GM10266 (cell line): ENCODE data around the gene LRRC43.

Source experiments
- DNase-seq: peaks from one replicate; pipeline ENCODE4 v3.0.0; 2012; ENCODE audit errors: extremely low spot score
- CTCF ChIP-seq: IDR thresholded peaks from 2 replicates; pipeline ENCODE4 v1.5.1; 2012; ENCODE audit warnings: mild to moderate bottlenecking, low read depth; ENCODE audit not compliant: control insufficient read depth, insufficient read depth; ENCODE audit errors: missing control alignments

Gene LRRC43

GRCh38 chr12:122158700-122159285, 24.1 kb upstream of the LRRC43 start:
- DNase-seq: no peak
- TF ChIP-seq CTCF: no peak

- DNase-seq: no peak
- TF ChIP-seq CTCF: no peak
These were observed 23.0 kb upstream of the LRRC43 start for GRCh38 chr12:122159882-122160281.

- DNase-seq: no peak
- TF ChIP-seq CTCF: no peak
These were observed 22.2 kb upstream of the LRRC43 start for GRCh38 chr12:122160761-122161160.

DNA sequence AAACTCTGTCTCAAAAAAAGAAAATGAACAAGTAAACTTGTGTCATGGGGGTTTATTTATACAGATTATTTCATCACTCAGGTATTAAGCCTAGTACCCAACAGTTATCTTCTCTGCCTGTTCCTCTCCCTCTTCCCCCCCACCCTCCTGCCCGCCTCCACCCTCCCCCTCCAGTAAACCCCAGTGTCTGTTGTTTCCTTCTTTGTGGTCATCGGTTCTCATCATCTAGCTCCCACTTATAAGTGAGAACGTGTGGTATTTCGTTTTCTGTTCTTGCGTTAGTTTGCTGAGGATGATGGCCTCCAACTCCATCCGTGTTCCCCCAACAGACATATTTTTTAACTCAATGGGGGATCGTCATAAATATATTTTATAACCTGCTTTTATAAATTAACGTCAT, 21.2 kb upstream of the LRRC43 start:
- no peak for TF ChIP-seq CTCF
- DNase-seq: no peak

GRCh38 chr12:122162976-122163375, 19.9 kb upstream of the LRRC43 start:
- DNase-seq: no peak
- no peak for TF ChIP-seq CTCF

GRCh38 chr12:122166422-122167349, 16.2 kb upstream of the LRRC43 start:
- TF ChIP-seq CTCF: no peak
- DNase-seq: peak; percentile 65

GRCh38 chr12:122167356-122167925, 15.5 kb upstream of the LRRC43 start:
- DNase-seq: no peak
- TF ChIP-seq CTCF: no peak
